OCI-LY3 (cell line): ENCODE results near the gene MINK1.

Experiments
- H2AFZ ChIP-seq: fragments of 200-600, 300-600 bp; shearing (Covaris generic); 2 replicates; pipeline ENCODE4 v1.6.0; 2014; ENCODE audit warnings: antibody characterized with exemption, low read depth, low read length
- H3K27ac ChIP-seq: fragments of 200-600, 300-600 bp; sonication (generic); 2 replicates; pipeline ENCODE4 v1.5.1; 2014; ENCODE audit warnings: mild to moderate bottlenecking, low read length, moderate library complexity, mixed read lengths
- H3K27me3 ChIP-seq: fragments of 200-600, 300-600 bp; sonication (generic); 2 replicates; pipeline ENCODE4 v1.6.1; 2014; ENCODE audit warnings: low read depth, low read length, mixed read lengths
- H3K36me3 ChIP-seq: fragments of 200-600, 300-600 bp; sonication (generic); replicated peaks from 2 replicates; pipeline ENCODE3; 2014; ENCODE audit warnings: low read depth, low read length, mixed read lengths
- H3K4me1 ChIP-seq: fragments of 300-600, 200-600 bp; sonication (generic); 2 replicates; pipeline ENCODE4 v1.6.1; 2014; ENCODE audit warnings: low read length, mixed read lengths
- H3K4me2 ChIP-seq: fragments of 200-600, 300-600 bp; sonication (generic); 2 replicates; pipeline ENCODE4 v1.6.1; 2014; ENCODE audit warnings: low read length, mixed read lengths
- H3K4me3 ChIP-seq: fragments of 300-600, 200-600 bp; sonication (generic); 2 replicates; pipeline ENCODE4 v1.5.1; 2014; ENCODE audit warnings: antibody characterized with exemption, mild to moderate bottlenecking, low read length, moderate library complexity
- H3K79me2 ChIP-seq: fragments of 300-600, 200-600 bp; shearing (Covaris generic); 2 replicates; pipeline ENCODE4 v1.6.1; 2014; ENCODE audit warnings: mild to moderate bottlenecking, low read length, mixed read lengths
- H3K9ac ChIP-seq: fragments of 300-600, 200-600 bp; shearing (Covaris generic); 2 replicates; pipeline ENCODE4 v1.6.0; 2014; ENCODE audit warnings: mild to moderate bottlenecking, low read length, moderate library complexity
- H3K9me3 ChIP-seq: fragments of 200-600, 300-600 bp; shearing (Covaris generic); 2 replicates; pipeline ENCODE4 v1.6.1; 2014; ENCODE audit warnings: low read length, mixed read lengths; ENCODE audit not compliant: insufficient read depth
- H4K20me1 ChIP-seq: fragments of 200-600, 300-600 bp; sonication (generic); 2 replicates; pipeline ENCODE4 v1.6.1; 2016; ENCODE audit warnings: low read length, mixed read lengths; ENCODE audit not compliant: insufficient read depth
- CTCF ChIP-seq: fragments of 200-600, 300-600 bp; sonication (generic); IDR thresholded peaks from 2 replicates; pipeline ENCODE4 v1.5.1; 2014; ENCODE audit warnings: antibody characterized with exemption, low read length, low read depth
- EZH2phosphoT487 ChIP-seq: fragments of 200-600 bp; shearing (Covaris generic); IDR thresholded peaks from 2 replicates; pipeline ENCODE4 v1.6.1; 2018; ENCODE audit warnings: antibody characterized with exemption, mixed run types, low read depth

MINK1 gene

DNA sequence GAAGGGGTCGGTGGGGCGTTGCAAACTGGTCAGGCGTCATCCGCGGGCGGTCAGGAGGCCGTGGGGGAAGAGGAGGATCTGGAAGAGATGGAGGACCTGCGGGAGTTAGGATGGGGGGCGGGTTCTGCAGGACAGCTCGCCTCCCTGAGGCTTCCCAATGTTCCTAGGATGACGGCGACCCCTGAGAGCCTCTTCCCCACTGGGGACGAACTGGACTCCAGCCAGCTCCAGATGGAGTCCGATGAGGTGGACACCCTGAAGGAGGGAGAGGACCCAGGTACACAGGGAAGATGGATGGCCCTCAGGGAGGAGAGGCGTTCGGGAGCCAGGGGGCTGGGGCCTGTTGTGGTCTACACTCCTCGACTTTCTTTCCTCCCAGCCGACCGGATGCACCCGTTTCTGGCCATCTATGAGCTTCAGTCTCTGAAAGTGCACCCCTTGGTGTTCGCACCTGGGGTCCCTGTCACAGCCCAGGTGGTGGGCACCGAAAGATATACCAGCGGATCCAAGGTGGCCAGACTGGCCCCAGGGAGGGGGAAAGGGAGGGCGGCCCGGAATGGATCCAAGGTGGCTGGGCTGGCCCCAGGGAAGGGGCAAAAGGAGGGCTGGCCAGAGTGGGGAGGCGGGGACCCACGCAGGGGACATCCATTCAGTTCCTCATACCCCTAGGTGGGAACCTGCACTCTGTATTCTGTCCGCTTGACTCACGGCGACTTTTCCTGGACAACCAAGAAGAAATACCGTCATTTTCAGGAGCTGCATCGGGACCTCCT is 25.3 kb upstream of the MINK1 start:
- no peak for TF ChIP-seq EZH2phosphoT487
- no peak for TF ChIP-seq CTCF
- H3K4me2 ChIP-seq, result peak overlapping the region; percentile 68
- H3K27ac ChIP-seq, result no peak overlapping the region
- no peaks in the 10 kb centered on the region for H4K20me1 ChIP-seq
- no peaks in the 10 kb centered on the region for H3K27me3 ChIP-seq
- H3K4me1 ChIP-seq, result peaks cover 9% of the 10 kb centered on the region
- no peaks in the 10 kb centered on the region for H3K79me2 ChIP-seq
- no peaks in the 10 kb centered on the region for H3K36me3 ChIP-seq
- peak overlapping the region; percentile 81 for H3K9ac ChIP-seq
- no peaks in the 10 kb centered on the region for H3K9me3 ChIP-seq
- H2AFZ ChIP-seq, result no peak overlapping the region
- peak overlapping the region; percentile 94 for H3K4me3 ChIP-seq

GRCh38 chr17:4808378-4808767 is 24.8 kb upstream of the MINK1 start:
- Histone ChIP-seq H3K4me2 (no peak overlapping the region; the same call in 1 of the 2 replicates), H3K4me1 (peaks cover 9% of the 10 kb centered on the region), H3K4me3 (no peak overlapping the region), H4K20me1 (no peaks in the 10 kb centered on the region), H2AFZ (no peak overlapping the region), H3K27me3 (no peaks in the 10 kb centered on the region), H3K27ac (no peak overlapping the region), H3K79me2 (no peaks in the 10 kb centered on the region), H3K9ac (no peak overlapping the region), H3K36me3 (no peaks in the 10 kb centered on the region), H3K9me3 (no peaks in the 10 kb centered on the region)
- TF ChIP-seq CTCF (no peak), EZH2phosphoT487 (no peak)

DNA sequence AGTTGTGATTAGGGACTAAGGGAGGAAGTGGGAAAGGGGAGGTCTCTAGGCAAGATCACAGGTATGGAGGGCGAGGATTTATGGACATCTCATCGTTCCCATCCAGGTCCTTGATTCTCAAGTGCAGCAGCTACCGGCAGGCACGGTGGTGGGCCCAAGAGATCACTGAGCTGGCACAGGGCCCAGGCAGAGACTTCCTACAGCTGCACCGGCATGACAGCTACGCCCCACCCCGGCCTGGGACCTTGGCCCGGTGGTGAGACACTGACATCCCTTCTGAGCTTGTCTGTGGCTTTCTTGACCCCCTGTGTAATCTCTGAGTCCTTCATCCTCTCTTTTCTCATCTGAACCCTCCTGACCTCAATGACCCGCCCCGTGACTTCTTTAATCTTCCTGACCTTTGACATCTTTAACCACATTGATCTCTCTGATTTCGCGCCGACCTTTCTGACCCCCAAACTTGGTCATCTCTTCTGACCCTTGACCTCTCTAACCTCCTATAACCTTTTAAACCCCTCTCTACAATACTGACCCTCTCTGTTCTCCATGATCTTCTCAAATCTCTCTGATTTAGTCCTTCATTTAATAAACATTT is 22.3 kb upstream of the MINK1 start:
- H3K4me2 ChIP-seq, result no peak overlapping the region
- no peak overlapping the region for H3K4me3 ChIP-seq
- H3K79me2 ChIP-seq, result no peaks in the 10 kb centered on the region
- no peaks in the 10 kb centered on the region for H4K20me1 ChIP-seq
- H3K9me3 ChIP-seq, result no peaks in the 10 kb centered on the region
- H3K4me1 ChIP-seq, result peaks cover 9% of the 10 kb centered on the region
- H3K36me3 ChIP-seq, result no peaks in the 10 kb centered on the region
- no peak overlapping the region for H3K9ac ChIP-seq
- TF ChIP-seq EZH2phosphoT487 (no peak), CTCF (no peak)
- H2AFZ ChIP-seq, result no peak overlapping the region
- H3K27ac ChIP-seq, result no peak overlapping the region
- no peaks in the 10 kb centered on the region for H3K27me3 ChIP-seq

GRCh38 chr17:4811471-4811870 is 21.7 kb upstream of the MINK1 start:
- H2AFZ ChIP-seq, result no peak overlapping the region
- TF ChIP-seq CTCF (no peak), EZH2phosphoT487 (no peak)
- H3K4me1 ChIP-seq, result peaks cover 5% of the 10 kb centered on the region
- H4K20me1 ChIP-seq, result no peaks in the 10 kb centered on the region
- H3K27me3 ChIP-seq, result no peaks in the 10 kb centered on the region
- no peak overlapping the region for H3K4me2 ChIP-seq
- no peak overlapping the region for H3K27ac ChIP-seq
- no peak overlapping the region for H3K9ac ChIP-seq
- H3K79me2 ChIP-seq, result no peaks in the 10 kb centered on the region
- H3K9me3 ChIP-seq, result no peaks in the 10 kb centered on the region
- no peak overlapping the region for H3K4me3 ChIP-seq
- no peaks in the 10 kb centered on the region for H3K36me3 ChIP-seq
